Measurements from ENCODE around the gene EYS.

- TF ChIP-seq POLR2A (IDR thresholded peaks at IDR 0.05) (no peak), CTCF (IDR thresholded peaks at IDR 0.05) (no peak)
Measured at GRCh38 chr6:65081756-65082155, 625.3 kb downstream of the EYS start.
